ENCODE data around the gene MUC5B.
"Not testable (repeated sequence)": the region's sequence is repeated elsewhere in the genome, so short reads cannot be mapped to it uniquely, and the experiment has no call there.

Gene MUC5B

GRCh38 chr11:1201395-1202153 lies 21.3 kb upstream of the MUC5B start:
- DNase-seq (ENCODE audit: low read depth in 1 of 2, low spot score in 1 of 2): no peak

GRCh38 chr11:1202154-1202775 lies 20.6 kb upstream of the MUC5B start:
- DNase-seq (ENCODE audit: low read depth in 1 of 2, low spot score in 1 of 2): no peak

- peak; percentile 35 to 54 for DNase-seq (ENCODE audit: low read depth in 1 of 2, low spot score in 1 of 2)
Observed at GRCh38 chr11:1202776-1203504, 19.9 kb upstream of the MUC5B start.

GRCh38 chr11:1203505-1204271 lies 19.2 kb upstream of the MUC5B start:
- no peak for DNase-seq (ENCODE audit: low read depth in 1 of 2, low spot score in 1 of 2)

- no peak for DNase-seq (ENCODE audit: low read depth in 1 of 2, low spot score in 1 of 2)
Observed at GRCh38 chr11:1204381-1205101, 18.3 kb upstream of the MUC5B start.

GRCh38 chr11:1205121-1205986 lies 17.5 kb upstream of the MUC5B start:
- DNase-seq (ENCODE audit: low read depth in 1 of 2, low spot score in 1 of 2): no peak

GRCh38 chr11:1205987-1206331 lies 16.9 kb upstream of the MUC5B start:
- no peak for DNase-seq (ENCODE audit: low read depth in 1 of 2, low spot score in 1 of 2)

- DNase-seq (ENCODE audit: low read depth in 1 of 2, low spot score in 1 of 2): no peak
Observed at GRCh38 chr11:1206391-1207271, 16.2 kb upstream of the MUC5B start.

GRCh38 chr11:1207401-1208143 lies 15.3 kb upstream of the MUC5B start:
- DNase-seq (ENCODE audit: low read depth in 1 of 2, low spot score in 1 of 2): no peak

GRCh38 chr11:1208144-1208393 lies 14.8 kb upstream of the MUC5B start:
- no peak for DNase-seq (ENCODE audit: low read depth in 1 of 2, low spot score in 1 of 2)

- DNase-seq (ENCODE audit: low read depth in 1 of 2, low spot score in 1 of 2): no peak
Observed at GRCh38 chr11:1208394-1209261, 14.2 kb upstream of the MUC5B start.

GRCh38 chr11:1209371-1210057 lies 13.4 kb upstream of the MUC5B start:
- DNase-seq (ENCODE audit: low read depth in 1 of 2, low spot score in 1 of 2): no peak

- no peak for DNase-seq (ENCODE audit: low read depth in 1 of 2, low spot score in 1 of 2)
Observed at GRCh38 chr11:1211838-1212237, 11.0 kb upstream of the MUC5B start.

GRCh38 chr11:1215826-1216225 lies 7.0 kb upstream of the MUC5B start:
- not testable (repeated sequence) for DNase-seq (ENCODE audit: low read depth in 1 of 2, low spot score in 1 of 2)

- no peak for DNase-seq (ENCODE audit: low read depth in 1 of 2, low spot score in 1 of 2)
Observed at GRCh38 chr11:1217151-1217550, 5.7 kb upstream of the MUC5B start.

- DNase-seq (ENCODE audit: low read depth in 1 of 2, low spot score in 1 of 2): no peak
Observed at GRCh38 chr11:1218256-1218787, 4.5 kb upstream of the MUC5B start.

Measured in activated CD4-positive, alpha-beta T cell treated with anti-CD3 and anti-CD28 coated beads, Interleukin-2, amount 50 U/mL, for 24 hours (primary cell).